GM21526 (cell line): ENCODE results near the gene DHRS12.

Experiments
- ATAC-seq: cut with Tn5 transposase; IDR thresholded peaks from one replicate; pipeline ENCODE4 v1.9.1; 2021; ENCODE audit warnings: moderate library complexity; ENCODE audit not compliant: unreplicated experiment, low FRiP score

DHRS12 gene

DNA sequence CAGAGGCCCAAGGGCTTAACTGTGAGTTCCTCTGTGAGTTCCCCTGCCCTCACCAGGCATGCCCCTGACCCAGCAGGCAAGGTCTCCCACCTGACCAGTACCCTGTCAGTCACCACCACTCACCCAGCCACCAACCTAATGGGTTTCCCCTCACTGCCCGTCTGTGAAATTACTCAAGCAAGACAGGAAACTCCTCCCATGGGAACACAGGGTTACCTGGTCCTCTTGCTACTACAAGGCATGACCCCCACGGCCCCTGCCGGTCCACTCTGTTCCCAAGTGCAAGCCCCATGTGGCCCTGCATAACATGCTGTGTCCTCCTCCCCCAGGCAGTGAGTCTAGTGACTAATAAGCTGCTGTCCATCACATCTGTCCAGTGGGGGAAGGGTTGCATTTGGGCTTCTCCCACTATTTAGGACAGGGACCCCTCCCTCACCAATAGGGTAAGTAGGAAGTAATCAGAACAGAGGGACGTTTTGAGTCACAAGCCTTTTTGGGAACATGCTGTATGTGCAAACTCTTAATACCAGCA lies 8.0 kb upstream of the DHRS12 start:
- ATAC-seq: no peak

GRCh38 chr13:51811046-51811445 lies 7.1 kb upstream of the DHRS12 start:
- no peak for ATAC-seq

- ATAC-seq: no peak
Observed at GRCh38 chr13:51808811-51809210, 4.8 kb upstream of the DHRS12 start.

DNA sequence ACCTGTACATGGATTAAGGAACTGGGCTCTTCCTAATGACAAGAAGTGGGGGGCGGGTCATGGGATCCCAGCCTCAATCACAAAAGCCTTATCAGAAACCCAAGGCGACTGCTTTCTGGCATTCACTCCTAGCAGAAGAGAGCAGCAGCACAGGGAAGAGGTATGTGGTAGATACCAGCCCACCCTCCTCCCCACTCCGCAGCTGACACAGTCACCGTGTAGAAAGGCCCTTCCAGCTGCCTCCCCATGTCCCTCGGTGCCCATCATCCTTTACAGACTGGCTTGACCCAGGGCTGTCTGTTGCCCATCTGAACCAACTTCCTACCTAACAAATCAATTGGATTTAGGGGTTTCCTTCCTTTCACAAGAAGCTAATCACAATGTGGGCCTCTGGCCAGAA lies 3.1 kb upstream of the DHRS12 start:
- no peak for ATAC-seq

DNA sequence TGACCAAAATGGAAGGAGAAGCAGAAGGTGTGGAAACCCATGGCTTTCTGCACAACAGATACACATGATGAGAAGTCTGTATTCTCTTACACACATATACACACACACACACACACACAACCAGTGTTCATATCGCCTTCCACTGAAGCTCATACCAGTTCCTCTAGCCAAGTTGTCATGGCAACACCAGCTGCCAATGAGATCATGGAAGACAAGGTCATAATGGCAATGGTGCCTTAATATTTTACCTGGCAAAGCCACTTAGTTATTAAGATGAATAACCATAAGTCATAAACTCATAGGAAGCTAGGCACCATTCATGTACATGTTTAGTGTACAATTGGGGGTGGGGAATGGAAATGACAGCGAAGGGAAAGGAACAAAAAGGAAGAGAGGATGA lies 2.6 kb upstream of the DHRS12 start:
- no peak for ATAC-seq

GRCh38 chr13:51805925-51806324 lies 2.0 kb upstream of the DHRS12 start:
- no peak for ATAC-seq

GRCh38 chr13:51805313-51805712 lies 1.4 kb upstream of the DHRS12 start:
- no peak for ATAC-seq

DNA sequence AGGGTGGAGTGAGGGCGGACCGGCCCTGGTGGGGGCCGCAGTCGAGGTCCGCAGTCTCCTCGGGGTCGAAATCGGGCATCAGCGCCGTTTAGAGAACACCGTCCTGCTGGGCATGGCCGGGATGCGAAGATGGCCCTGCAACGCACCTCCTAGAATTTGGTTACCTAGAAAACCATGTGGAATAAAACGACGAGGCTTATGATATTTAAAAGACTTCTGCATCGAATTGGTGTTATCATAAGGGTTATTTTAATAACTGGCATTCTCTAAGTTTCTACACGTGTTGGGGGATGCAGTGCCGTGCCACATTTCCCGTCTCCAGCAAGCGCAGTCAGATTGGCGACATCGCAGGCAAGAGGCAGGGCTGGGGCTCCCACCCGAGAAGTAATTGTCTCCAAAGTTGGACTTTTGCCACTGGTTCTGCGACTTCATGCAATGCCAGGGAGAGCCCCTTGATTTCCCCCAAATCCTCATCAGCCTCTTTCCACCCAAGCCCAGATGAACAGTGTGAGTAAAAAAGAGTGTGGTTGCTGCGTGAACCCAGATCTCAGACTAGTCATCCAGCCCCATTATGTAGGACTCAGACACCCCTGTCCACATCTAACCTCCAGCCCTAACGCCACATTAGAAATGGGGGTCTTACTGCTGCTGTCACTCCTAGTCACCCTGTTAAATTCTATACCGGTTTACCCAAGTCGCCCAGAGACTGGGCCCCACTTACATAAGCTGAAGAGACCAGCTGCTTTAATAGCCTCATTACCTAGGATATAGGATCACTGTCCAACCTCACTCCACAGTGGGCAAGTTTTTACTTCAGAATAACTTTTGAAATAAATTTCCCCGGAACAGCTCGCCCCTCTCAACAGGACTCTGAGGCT lies 571 bp upstream of the DHRS12 start:
- no peak for ATAC-seq

- ATAC-seq: no peak
Observed at GRCh38 chr13:51802631-51803418, 1.1 kb downstream of the DHRS12 start.

DNA sequence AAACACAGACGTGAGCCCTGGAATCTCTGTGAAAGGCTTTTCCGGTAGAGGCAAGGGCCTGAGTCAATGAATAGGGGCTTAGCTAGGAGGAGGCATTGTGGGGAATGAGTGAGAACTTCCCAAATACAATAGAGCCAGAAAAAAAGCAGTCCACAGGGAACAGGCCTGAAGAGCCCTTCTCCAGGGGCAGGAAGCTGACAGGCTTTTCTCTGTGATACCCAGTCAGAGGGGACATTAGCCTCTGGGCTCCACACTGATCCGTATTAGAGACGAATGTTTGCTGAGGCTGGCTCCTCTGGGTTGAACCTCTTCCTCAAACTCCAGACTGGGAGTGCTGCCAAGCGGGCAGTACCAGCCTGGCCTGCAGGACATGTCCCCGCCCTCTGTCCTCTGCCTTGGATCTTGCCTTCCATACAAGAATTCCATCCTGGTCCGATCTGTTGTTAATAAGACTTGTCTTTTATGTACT lies 2.3 kb downstream of the DHRS12 start:
- ATAC-seq: no peak

DNA sequence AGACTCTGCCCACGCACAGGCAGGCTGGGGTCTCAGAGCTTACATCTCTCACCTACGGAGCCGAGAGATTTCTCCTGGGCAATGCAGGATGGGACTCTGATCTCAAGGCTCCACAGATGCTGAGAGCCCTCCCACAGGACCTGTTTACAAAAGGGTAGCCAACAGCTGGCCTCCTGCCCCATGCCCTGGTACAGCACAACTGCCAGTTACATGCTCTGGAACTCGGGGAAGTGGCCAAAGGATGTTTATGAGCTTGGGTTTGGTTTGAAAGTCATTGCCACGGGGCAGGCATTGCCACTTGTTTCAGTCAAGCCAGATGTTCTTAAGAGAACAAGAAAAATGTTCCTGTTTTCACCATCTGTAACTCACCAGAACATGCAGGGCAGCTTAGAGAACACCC lies 3.5 kb downstream of the DHRS12 start:
- no peak for ATAC-seq

DNA sequence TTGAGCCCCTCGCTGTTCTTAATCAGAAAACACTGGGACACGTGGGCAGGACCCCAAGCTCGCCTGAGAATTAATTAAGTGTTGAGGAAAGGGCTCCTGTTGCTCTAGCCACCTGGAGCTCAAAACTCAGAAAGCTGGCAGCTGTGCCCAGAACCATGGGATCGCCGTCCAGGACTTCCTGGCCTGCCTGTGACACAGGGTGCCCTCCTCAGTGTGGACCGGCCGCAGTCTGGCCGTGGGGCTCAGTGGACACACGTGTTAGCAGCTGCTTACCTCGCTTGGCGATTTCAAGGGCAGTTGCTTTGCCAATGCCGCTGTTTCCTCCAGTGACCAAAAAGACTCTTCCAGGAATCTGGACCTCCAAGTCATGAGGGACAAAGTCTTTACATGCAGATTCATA lies 4.7 kb downstream of the DHRS12 start:
- no peak for ATAC-seq

DNA sequence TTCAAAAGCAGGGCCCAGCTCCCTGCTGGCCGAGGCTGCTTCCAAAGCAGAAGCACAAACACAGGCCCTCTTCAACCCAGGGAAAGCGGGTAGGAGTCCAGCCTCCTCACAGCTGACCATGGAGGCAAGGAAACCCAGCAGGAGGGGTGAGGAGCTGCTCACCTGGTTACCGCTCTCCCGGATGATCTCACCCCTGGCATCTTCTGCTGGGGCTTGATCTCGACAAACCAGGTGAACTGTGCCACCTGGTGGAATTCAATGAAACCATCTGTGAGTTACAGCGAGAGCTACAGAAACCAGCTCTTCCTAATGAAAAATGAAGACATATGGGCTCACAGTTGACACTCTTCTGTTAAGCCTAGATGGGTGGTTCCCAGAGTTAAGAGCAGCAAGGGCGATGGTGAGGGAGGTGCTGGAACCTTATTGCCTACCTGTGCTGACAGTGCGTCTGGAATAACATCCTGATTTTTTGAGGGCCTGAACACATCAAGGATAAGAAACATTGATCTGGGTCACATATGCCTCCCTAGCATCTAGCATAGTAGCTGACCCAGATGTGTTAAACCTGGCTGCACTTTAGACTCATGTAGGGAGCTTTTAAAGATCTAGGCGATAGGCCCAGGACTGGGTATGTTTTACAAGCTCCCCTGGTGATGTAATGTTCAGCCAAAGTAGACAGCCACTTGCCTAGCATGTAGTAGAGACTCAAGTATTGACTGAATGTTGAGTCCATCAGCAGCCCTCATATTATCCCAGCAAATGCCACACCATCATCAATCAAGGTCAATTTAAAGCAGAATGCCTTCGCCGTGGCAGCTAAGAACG lies 6.1 kb downstream of the DHRS12 start:
- peak; percentile 51 for ATAC-seq

DNA sequence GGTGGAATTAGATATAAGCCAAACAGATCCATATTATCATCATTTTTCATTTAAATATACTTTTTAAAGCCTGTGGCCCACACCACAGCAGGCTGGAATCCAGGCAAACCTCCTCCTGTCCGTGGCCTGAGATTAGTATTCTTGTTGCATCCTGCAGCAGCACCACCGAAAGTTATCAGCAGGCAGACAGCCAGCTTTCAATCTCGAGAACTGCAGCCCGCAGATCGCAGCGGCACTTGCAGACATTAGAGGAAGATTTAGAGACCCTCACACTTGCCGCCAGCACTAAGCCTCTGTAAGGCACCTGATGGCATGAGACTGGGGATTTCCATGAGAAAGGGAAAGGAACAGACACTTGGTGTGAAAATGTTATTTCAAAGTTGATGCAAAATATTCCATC lies 7.4 kb downstream of the DHRS12 start:
- no peak for ATAC-seq

DNA sequence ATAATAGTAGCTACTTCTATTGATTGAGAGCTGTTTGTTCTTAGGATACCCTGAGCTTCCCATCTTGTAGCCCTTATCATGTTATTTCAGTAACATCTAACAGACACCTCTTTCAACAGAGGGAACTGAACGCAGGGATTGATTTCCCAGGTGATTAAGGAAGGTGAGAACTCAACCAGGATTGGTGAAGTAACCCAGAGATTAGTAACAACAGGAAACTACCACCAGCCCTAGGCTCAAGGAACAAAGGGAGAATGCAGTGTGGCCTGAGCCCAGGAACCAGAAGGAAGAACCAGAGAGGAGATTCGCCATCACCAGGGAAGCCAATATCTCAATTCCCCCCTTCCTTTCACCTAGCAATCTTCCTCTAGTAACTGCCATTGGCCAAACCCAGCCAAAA lies 8.5 kb downstream of the DHRS12 start:
- ATAC-seq: no peak

DNA sequence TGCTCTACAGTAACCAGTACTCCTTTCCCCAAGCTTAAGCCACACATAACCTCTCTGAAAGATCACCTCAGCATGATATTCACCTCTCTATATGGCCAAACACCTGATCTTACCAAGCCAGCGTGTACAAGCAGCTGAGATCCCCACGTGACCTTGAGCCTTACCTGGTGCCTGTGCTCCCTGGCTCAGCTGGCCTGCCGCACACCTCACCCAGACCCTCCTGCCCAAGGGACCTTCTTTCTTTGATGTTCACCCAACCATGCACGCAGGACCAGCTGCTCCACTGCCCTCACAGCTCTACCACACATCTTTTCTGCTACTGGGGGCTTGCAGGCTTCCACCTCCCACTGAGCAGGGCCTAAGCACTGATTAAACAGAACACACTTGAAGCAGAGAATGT lies 9.0 kb downstream of the DHRS12 start:
- ATAC-seq: no peak

DNA sequence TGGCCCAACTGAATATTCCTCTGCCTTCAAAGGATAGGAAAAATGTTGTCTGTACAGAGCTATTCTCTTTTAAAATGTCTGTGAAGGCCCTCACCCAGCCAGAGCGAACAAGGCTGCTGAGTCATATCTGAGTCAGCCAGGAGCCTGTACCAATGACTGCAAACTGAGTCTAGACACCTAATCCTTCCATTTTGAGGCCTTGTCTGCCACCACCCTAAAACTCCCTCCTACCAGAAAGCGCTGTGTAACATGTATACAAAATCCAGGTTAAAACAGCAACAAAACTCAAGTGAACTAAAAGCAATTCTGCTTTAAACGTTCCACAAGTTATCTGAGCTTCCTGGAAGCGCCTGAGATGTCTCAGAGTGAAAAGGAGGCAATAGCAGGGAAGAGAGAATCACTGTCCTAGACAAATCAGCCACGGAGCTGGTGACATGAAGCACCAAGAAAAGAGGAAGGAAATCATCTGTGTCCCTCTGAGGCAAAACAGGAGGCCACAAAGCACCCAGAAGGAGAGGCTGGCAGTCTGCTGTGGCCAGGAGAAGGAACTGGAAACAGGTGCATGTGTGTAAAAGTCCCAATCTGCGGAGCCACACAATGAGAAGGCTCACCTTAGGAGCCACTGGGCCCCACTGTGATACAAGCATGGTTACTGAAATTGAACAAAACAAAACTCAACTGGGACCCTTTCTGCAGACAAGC lies 10.2 kb downstream of the DHRS12 start:
- ATAC-seq: peak; percentile 48

- no peak for ATAC-seq
Observed at GRCh38 chr13:51786425-51787265, 17.3 kb downstream of the DHRS12 start.
